ENCODE results near the gene GPR3. TPM values are rescaled to one million over a fixed set of nuclear protein-coding genes. Genes with fewer than 3 reads are reported as not detected.

Gene GPR3
- total RNA-seq, 1 donor: 4.3 TPM

DNA sequence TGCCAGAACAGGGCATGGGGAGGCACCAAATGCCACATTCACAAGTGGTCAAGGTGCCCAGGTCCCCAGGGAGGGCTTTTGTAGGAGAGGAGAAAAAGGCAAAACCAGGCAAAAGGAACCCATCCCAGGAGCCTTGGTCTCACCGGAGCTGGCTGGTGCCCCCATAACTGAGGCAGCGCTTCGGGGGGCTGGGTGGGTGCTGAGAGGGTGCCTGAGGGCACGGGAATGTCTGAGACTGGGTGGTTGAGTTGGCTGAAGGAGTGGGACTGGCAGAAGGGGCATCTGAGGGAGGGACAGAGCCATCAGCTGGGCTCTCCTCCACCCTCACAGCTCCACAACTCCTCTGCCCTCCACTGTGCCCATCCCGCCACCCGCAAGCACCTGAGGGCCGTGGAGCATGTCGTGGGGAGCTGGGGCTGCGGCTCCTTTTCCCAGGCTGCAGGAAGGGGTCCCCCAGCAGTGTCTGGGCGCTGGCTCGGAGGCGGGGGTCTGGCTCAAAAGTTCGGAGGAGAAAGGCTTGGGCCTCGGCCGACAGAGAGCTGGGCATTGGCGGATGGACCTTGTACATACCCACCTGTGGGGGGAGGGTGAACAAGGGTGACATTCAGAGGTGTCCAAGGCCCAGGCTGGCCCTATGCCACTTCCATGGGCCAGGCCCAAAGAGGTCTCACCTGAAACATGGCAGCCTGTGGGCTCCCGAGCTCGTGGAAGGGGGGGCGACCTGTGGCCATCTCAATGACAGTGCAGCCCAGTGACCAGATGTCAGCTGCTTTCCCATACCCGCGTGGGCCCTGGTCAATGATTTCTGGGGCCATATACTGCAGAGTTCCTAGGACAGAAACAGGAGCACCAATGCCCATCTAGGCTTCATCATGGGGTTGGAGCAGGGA, 34.1 kb upstream of the GPR3 start:
- no peak for DNase-seq (ENCODE audit: low read depth in 2 of 3, low spot score in 2 of 3)

DNA sequence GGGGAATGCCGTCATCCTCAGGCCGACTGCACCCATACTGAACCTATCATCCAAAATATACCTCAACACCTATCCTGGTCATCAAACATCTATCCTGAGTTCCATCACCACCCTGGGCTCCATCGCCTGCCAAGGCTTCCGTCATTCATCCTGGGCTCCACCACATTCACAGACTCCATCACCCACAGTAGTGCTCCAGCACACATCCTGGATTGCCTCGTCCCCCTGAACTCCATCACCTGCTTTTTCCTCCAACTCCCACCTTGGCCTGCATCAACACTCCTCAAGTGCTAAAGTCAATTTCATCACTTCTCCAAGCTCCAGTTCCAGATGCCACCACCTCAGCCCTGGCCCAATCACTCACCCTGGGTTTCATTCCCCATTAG, 33.5 kb upstream of the GPR3 start:
- no peak for DNase-seq (ENCODE audit: low read depth in 2 of 3, low spot score in 2 of 3)

DNA sequence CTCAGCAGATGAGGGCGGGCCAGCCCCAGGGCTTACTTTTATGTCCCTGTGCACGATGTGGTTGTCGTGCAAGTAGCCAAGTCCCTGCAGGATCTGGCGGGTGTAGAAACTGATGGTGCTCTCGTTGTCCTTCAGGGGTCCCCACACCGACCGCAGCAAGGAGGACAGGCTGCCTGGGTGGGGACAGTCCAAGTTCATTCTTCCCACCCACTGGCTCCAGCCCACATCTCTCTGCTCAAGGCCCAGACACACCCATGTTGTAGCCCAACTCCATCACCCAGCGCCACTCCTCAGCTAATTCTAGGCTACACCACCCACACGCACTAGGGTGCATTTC, 32.6 kb upstream of the GPR3 start:
- DNase-seq (ENCODE audit: low read depth in 2 of 3, low spot score in 2 of 3): no peak

DNA sequence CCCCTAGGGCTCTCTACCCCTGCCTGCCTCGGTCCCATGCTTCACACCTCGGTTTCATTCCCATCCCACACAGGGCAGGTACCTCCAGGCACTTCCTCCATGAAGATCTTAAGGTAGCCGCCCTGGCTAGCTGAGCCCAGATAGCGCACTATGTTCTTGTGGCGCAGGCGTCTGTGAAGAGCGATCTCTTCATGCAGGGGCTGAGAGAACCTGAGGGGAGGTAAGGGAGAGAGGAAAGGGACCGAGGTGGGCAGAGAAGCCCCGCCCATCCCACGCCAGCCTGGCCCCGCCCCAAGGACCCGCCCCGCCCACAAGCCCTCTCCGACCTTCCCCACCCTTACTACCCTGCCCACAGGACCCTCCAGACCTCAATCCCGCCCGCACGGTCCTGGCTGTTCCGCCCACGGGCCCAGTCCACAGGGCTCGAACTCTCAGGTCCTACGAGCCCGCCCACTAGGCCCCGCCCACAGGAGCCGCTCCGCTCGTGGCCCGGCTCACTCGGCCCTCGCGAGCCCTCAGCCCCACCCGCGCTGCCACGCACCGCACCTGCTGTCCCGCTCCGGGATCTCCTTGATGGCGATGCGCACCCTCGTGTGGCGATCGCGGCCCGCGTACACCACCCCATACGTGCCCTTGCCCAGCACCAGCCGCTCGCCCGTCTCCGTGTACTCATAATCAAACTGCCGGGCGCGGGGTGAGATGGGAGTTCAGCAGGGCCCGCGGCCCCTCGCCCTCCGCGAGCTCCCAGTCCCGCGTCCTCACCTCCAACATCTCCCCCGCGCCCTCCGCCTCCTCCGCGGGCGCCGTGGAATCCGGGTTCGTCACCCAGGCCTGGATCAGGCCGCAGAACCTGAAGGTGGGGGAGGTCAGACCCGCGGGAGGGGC, 32.0 kb upstream of the GPR3 start:
- DNase-seq (ENCODE audit: low read depth in 2 of 3, low spot score in 2 of 3): peak in 2 of 3 donors; percentile 26 to 48

DNA sequence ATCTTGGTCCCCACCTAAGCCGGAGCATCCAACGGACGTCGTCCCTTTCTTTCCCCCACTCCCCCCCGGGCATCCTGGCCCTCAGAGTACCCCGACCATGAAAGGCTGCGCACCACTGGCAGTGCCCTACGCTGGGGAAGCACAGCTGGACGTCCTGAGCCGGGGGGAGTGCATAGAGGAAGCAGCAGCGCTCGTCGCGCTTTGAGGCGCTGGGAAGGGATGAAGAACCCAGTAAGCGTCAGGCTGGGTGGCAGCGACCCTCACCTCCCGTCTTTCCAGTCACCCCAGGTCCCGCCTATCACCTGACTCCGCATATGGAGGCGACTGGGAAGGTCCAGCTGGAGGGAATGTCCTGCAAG, 31.4 kb upstream of the GPR3 start:
- DNase-seq (ENCODE audit: low read depth in 2 of 3, low spot score in 2 of 3): no peak

DNA sequence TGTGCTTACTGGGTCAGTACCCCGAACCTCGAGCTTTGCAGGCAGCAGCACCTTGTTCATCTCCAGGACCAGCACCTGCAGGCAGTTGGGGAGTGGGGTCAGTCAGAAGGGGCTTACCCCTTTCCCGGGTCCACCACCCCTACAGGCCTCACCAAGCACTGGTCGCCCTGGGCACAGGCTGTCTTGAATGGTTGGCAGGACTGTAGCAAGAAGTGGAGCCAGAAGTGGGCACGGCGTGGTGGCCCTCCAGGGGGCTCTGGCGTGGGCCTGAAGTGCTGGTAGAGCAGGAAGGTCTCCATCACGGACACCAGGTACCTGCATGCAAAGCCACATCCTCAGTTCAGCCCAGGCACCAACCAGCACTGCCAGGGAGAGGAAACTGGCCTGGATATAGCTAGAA, 30.9 kb upstream of the GPR3 start:
- no peak for DNase-seq (ENCODE audit: low read depth in 2 of 3, low spot score in 2 of 3)

DNA sequence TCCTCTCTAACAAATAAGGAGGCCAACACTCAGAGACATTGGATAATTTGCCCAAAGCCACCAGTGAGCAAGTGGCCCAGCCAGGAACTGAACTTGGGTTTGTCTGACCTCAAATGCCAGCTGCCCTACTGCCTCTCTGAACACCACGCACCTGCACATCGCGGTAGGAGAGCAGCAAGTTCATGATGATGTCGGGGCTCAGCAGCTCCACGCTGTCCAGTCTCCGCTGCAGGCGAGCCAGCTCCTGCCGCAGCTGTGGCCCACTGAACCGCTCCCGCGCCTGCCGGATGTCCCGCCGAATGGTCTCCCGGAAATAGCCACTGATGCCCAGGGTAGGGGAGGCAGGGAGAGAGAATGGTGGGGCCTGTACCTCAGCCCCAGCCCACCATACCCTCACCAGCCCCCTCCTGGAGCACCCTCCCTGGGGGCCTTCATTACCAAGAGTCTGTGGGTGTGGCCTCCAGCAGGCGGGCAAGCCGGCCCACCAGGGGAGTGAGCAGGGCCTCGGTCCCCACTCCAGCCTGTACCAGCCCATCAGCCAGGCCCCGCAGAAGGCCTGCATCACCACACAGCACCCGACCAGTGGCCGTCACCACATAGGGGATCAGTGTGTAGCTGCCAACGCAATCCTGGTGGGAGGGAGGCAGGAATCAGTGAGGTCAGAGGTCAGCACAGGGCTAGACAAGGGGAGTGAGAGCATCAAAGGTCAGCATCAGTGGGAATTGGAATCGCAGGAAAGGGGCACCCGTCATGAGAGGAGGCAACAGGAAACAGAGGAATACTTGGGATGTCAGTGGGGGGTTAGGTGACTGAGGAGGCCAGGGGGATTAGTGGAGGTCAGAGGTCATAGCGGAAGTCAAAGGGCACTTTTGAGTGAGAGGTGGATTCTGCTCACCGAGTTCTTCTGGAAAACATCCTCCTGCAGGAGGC, 28.4 kb upstream of the GPR3 start:
- DNase-seq (ENCODE audit: low read depth in 2 of 3, low spot score in 2 of 3): no peak

DNA sequence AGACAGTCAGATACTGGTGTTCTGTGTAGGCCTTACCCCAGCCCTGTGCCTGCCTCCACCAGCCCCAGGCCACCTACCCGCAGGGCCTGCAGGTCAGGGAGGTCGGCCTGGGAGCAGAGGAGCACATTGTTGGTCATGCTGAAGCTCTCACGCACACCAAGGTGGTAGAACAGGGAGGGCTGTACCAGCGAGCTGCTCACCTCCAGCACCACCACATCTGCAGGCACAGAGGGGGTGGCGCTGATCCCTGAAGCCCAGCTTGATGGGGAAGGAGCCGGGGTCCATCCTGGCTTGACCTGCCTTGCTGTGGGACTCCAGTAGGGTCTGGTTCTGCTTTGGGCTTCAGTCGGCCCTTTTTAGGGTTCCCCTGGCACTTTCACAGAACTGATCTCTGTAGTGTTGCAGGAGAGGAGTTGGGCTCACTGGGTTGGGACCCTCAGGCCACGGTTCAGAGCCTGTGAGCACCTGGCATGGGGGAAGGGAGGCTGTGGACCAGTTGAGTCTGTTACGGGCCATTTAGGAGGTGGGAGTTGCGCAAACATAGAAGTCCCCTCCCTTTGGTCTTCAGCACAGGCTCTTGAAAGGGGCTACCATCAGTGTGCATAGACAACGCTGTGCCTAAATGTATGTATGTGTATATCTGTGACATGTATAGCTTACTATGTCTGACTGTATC, 27.6 kb upstream of the GPR3 start:
- no peak for DNase-seq (ENCODE audit: low read depth in 2 of 3, low spot score in 2 of 3)

DNA sequence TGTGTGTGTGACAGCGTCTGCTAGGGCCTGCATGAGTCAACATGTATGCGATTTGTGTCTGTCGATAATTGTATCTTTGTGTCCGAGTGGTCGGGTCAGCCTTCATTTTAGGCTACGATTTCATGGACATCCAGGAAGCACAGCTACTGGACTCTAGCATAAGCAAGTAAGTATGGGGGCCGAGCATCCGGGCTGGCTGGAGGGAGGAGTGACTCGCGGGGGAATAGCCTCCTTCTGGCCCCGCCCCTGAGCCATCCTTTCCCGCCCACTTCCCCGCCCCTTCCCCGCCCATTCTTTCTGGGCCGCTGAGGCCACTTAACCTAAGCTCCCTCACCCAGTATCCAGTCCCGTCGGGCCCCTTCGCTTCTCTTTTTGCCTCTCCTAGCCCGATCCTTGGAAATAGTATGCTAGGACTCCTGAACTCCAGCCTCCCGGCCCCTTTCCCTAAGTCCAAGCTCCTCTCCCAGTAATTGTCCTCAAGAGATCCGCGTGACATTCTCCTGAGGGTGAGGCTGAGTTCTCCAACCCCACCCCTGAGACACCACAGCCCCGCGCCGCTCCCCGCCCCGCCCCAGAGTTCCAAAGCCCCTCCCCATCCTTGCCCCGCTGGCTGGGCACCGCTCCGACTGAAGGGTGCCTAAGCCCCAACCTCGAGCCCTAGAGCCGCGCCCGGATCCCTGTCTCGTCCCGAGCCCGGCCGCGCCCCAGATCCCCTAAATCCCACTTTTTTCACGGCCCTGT, 26.9 kb upstream of the GPR3 start:
- DNase-seq (ENCODE audit: low read depth in 2 of 3, low spot score in 2 of 3): peak in 2 of 3 donors; percentile 79 to 82

DNA sequence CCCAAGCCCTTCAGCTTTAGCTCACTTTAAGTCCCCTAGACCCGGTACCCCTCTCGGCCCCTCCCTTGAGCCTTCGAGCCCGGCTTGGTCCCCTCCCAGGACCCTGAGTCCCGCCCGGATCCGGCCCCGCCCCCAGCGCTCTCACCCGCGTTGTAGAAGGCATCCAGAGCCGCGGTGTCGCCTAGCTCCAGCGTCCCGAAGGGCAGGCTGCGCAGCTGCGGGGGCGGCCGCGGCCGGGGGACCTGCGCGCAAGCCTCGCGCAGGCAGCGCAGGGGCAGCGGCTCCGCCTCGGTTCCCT, 26.4 kb upstream of the GPR3 start:
- DNase-seq (ENCODE audit: low read depth in 2 of 3, low spot score in 2 of 3): peak in 2 of 3 donors; percentile 71 to 77

DNA sequence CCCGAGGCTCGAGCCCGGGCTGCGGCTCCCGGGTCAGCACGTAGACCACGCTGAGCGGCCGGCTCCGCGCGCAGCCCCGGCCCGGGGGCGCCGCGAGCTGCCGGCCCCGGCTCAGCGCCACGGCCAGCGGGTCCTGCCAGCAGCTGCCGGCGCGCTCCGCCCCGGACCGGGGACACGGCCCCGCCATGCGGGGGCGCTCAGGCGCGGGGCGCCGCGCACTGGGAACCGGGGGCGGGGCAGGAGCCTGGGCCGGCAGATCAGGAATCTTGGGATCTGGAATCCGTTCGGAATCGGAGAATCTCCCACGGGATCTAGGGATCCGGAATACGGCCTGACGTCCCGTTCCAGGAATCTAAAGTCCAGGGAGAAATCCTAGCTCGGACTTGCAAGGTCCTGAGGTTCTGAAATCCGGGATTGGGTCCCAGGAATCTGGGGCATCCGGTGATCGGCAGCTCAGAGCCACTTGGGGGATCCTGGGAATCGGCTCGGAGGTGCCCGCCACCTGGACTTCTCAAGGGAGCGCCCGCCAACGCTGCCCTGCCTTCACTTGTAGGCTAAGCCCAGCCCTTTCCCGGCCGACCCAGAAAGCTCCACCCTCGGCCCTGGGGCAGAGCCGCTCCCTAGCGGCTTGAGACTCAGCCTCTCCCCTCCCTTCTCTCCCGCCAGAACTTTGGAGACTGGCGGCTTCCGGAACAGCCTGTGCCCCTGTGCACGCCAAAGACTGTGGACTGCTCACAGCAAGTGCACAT, 25.8 kb upstream of the GPR3 start, which contains the start of gene MAP3K6:
MAP3K6 (minus strand) TSS at position 551 of the 749 bp plus-strand sequence; CDS start at position 187, 364 bp downstream.
- peak in 2 of 3 donors; percentile 49 to 56 for DNase-seq (ENCODE audit: low read depth in 2 of 3, low spot score in 2 of 3)

DNA sequence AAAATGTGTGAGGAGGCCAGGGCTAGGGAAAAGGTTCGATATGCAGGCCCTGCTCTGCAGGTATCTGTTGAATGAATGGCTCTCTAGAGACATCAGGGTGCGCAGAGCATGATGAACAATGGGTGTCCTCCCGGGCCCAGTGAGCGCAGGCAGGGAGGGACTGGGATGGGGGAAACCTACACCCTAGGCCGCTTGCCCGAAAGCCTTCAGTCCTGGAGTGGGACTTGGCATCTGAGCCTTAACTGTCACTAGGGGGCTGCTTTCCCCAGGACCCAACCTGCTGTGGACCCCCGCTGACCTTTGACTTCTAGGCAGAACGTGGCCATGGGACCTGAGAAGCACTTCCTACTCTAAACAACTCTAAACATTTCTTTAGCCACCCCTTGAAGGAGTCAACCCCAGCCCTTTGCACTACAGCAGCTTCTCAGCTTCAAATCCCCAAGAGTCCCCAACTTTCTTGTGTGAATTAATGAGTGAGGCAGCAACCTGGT, 25.2 kb upstream of the GPR3 start:
- DNase-seq (ENCODE audit: low read depth in 2 of 3, low spot score in 2 of 3): no peak

DNA sequence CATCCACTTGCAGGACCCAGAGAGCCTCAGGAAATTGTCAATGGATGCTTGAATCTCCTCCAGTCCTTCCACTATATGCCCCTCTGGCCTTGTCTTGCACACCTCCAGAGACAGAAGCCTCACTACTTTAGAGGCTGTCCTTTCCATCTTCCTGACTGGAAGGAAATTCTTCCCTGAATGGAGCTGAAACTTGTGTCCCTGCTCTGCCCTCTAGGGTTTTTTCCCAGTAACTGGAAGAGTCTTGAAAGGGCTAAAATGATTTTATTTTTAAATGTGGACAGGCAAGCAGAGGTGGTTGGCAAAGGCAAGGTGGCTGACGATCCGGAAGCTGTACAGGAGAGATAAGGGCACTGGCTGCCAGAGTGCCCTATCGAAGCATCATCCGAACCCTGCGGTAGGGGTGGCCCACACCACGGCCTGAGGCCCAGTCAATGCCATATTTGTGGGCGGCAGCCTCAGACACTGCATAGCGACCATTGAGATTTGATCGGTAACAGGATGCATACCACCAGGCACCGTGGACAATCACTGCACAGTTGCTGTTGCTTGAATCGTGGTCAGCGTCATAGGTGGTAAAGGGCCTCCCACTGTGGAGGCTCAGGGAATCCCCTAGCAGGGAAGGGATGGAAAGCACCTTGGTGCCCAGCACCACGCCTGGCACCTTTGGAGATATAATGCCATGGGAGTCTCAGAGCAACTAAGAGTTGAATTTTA, 23.4 kb upstream of the GPR3 start:
- peak in 2 of 3 donors; percentile 94 to 96 for DNase-seq (ENCODE audit: low read depth in 2 of 3, low spot score in 2 of 3)

DNA sequence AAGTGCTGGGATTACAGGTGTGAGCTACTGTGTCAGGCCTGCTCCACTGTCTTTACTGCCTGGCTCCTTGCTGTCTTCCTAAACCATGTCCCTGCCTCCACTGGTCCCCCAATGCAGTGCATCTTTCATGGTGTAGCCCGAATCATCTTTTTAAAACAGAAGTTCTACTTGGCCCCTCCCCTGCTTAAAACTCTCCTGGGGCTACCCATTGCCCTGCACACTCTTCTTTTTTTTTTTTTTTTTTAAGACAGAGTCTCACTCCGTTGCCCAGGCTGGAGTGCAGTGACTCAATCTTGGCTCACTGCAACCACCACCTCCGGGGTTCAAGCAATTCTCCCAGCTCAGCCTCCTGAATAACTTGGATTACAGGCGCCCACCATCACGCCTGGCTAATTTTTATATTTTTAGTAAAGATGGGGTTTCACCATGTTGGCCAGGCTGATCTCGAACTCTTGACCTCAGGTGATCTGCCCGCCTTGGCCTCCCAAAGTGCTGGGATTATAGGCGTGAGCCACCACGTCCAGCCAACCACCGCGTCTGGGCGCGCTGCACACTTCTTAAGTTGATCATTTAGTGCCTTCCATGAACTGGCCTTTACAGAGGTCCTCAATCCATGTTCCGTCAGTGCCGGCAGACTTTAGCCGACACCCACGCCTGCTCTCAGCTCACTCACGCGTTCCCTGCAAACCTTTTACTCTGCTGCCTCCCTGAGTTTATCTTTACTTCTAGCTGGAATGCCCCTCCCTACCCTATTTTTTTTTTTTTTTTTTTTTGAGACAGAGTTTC, 20.2 kb upstream of the GPR3 start:
- DNase-seq (ENCODE audit: low read depth in 2 of 3, low spot score in 2 of 3): no peak

DNA sequence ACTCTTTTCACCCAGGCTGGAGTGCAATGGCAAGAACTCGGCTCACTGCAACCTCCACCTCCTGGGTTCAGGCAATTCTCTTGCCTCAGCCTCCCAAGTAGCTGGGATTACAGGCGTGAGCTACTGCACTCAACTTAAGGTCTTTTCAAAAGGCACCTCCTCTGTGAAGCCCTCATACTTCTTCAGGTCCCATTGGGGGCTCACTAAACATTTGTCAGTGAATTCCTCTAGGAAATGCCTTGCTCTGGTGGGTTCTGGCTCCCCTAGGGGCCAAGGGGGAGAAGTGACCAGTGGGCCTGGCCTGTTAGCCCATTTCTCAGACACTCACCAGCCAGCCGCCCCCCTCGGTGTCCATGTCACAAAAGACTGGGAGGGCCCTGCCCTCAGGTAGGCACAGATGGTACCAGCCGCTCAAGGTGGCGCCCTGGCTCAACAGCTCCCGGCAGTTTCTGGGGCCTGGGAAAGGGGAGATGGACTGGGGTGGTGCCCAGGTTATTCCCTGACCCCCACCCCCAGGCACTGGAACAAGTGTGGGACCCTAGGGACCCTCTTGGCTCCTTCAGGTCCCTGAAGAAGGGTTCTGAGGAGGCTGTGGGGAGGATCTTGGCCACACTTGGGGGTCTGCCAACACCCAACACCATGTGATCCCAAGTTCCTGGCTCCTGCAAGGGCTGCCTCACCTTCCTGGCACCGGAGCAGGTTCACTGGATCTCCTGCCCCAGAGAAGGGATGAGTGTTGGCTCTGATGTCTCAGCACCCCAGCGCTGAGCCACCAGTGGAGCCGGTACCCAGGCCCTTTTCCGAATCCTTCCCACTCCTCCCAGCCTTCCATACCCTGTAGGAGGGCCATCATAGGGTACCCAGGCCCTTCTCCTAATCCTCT, 19.4 kb upstream of the GPR3 start:
- DNase-seq (ENCODE audit: low read depth in 2 of 3, low spot score in 2 of 3): no peak

DNA sequence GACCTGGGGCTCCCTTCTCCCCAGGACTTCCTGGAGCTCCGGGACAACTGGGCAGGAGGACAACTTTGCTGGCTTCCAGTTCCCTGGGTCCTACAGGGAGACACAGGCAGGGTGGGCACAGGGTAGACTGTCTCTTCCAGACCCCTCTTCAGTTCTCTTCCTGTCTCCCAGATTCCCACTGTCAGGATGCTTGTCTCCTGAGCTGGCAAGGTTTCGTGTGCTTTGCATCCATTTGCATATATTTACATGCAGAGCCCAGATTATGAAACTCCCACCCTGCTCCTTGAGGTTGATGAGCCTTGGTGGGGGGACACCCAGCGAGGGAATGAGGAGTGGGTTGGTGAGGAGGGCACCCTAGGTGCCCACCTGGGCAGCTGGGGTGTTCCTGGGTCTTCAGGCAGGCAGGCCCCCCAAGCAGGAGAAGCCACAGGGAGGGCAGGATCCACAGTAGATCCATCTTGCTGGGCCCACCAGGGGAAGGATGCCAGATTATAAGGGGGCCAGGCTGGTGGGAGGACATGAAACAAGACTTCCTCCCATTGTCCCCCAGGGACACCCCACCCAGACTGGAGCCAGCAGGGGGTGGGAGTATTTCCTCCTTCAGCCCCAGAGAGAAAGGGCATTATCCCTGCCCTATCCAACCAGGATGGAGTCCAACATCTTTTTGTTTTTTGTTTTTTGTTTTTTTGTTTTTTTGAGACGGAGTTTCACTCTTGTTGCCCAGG, 17.9 kb upstream of the GPR3 start, which contains the start of gene FCN3:
FCN3 (minus strand) TSS at position 463 of the 725 bp plus-strand sequence; CDS start at position 457, 6 bp downstream.
- no peak for DNase-seq (ENCODE audit: low read depth in 2 of 3, low spot score in 2 of 3)

All from hematopoietic multipotent progenitor cell (in vitro differentiated cells).